SKM-1 (cell line): ENCODE data around the gene SLC30A10.
"Not testable (repeated sequence)": the region's sequence is repeated elsewhere in the genome, so short reads cannot be mapped to it uniquely, and the experiment has no call there.

ENCODE experiments used
- DNase-seq: peaks from one replicate; lab custom pipeline; 2025; ENCODE audit not compliant: unreplicated experiment; lab: John Stamatoyannopoulos, UW

SLC30A10 gene

GRCh38 chr1:219927956-219928790, at the start of gene SLC30A10:
TSS of gene SLC30A10 (minus strand) at chr1:219928557. CDS start at chr1:219928440, 117 bp downstream.
- DNase-seq: no peak

- no peak for DNase-seq
These were observed 44.9 kb upstream of the SLC30A10 start for GRCh38 chr1:219973213-219973612.

GRCh38 chr1:219967361-219967760, 39.0 kb upstream of the SLC30A10 start:
- DNase-seq: no peak

DNA sequence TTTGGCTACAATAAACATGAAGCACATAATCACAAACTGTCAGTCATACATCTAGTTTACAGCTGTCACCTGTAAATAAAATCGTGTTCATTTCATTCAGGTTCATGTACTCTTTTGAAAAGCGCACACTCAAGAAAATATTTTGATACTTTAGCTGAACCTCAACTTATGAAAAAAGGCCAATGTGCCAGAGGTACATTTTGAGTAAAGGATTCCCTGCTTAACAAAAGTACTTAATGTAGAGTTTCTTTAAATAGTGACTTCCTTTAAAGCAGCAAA, 37.7 kb upstream of the SLC30A10 start:
- no peak for DNase-seq

DNA sequence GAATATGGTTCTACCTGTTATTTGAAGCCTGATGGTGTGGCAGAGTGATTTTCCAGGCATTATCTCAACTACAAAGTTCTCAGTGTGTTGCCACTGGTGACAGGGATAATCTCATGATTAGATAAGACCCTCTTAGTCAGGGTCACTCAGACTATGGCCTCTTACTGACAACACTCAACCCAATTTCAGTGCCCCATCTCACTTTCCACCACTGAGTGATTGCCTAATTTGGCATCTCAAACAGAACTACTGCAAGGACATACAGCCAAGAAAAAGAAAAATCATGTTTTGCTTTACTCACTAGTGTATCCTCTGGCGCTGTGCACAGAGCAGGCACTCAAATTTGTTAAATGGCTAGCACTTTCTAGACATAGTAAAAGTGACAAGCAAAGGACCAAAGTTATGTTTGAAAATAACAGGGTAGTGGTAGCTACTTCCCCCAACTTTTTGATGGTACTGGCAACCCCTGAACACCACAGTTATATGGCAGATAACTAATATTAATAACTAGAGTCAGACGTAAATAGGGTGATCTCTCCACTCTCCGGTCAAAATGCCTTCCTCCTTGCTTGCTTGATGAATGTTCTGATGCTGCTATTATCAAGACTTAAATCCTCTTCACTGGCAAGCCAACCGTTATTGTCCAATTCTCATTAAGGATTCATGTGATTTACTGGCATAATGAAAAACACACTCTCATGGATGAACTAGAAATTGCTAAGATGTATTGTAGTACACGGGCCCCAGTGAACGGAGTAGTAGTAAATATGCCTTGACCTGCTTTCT, 37.1 kb upstream of the SLC30A10 start:
- DNase-seq: no peak

DNA sequence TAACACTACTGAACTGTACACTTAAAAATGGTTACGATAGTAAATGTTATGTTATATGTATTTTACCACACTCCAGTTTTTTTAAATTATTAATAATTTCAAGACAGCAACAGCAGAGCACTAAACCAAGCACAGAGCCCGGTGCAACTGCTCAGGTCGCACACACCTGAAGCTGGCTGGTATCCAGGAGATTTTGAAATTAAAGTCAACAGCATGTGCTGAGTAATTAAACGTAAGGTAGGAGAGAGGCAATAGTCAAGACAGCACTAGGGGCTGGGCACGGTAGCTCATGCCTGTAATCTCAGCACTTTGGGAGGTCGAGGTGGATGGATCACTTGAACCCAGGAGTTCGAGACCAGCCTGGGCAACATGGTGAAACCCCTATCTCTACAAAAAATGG, 35.1 kb upstream of the SLC30A10 start:
- DNase-seq: no peak

DNA sequence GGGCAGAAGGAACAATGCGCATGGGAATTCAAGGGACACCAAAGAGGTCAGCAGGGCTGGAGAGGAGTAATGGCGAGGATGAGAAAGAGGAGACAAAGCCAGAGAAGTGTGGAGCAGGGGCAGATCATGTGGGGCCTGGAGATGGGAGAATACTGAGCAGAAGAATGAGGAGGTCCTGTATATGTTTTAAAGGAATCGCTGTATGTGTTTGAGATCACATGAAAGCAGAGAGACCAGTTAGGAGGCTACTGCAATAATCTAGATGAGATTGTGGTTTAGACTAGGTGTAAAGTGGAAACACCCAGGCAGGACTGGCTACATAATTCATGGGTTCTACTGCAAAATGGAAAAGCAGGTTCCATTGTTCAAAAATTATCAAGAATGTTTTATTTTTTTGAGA, 33.3 kb upstream of the SLC30A10 start:
- no peak for DNase-seq

GRCh38 chr1:219959540-219960203, 31.3 kb upstream of the SLC30A10 start:
- DNase-seq: no peak

- DNase-seq: no peak
These were observed 30.6 kb upstream of the SLC30A10 start for GRCh38 chr1:219958875-219959417.

- no peak for DNase-seq
These were observed 26.5 kb upstream of the SLC30A10 start for GRCh38 chr1:219954736-219955421.

- no peak for DNase-seq
These were observed 25.7 kb upstream of the SLC30A10 start for GRCh38 chr1:219954052-219954451.

- no peak for DNase-seq
These were observed 24.0 kb upstream of the SLC30A10 start for GRCh38 chr1:219952361-219952760.

GRCh38 chr1:219949227-219949626, 20.9 kb upstream of the SLC30A10 start:
- DNase-seq: not testable (repeated sequence)

DNA sequence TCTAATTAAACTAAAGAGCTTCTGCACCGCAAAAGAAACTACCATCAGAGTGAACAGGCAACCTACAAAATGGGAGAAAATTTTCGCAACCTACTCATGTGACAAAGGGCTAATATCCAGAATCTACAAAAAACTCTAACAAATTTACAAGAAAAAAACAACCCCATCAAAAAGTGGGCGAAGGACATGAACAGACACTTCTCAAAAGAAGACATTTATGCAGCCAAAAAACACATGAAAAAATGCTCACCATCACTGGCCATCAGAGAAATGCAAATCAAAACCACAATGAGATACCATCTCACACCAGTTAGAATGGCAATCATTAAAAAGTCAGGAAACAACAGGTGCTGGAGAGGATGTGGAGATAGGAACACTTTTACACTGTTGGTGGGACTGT, 20.4 kb upstream of the SLC30A10 start:
- DNase-seq: not testable (repeated sequence)

- DNase-seq: peak; percentile 70
These were observed 17.4 kb upstream of the SLC30A10 start for GRCh38 chr1:219945795-219946194.

DNA sequence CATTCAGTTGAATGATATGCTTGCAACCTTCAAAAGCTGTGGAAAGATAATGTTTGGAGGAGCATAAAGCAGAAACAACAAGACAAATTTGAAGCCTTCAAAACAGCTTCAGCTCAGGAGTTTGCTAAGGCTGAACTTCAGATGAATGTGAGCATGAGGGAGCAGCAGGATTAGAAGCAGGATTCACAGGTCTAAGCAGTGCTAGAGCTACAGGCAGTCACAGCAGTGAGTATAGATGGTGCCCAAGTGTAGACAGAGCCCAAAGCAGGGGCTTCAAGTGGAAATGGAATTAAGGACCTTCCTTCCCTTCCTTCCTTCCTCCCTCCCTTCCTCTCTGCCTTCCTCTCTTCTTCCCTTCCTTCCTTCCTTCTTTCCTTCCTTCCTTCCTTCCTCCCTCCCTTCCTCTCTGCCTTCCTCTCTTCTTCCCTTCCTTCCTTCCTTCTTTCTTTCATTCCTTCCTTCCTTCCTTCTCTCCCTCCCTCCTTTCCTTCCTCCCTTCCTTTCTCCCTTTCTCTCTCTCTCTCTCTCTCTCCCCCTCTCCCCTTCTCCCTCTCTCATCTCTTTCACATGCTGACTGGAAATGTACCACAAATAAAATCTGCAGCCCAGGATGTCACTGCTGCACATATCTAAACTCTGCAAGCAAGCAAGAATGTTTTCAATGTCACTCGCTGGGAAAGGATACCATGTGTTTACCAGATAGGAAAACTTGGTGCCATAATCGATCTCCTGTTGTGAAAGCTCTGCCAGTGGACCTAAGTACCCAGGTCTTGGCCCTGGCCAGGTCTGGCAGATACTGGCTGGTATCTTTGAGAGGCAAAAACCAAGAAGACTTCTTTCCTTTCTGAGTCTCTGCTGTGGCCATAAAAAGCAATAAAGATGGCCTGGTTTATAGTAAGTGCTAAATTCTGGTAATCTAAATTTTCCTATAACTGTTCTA, 13.1 kb upstream of the SLC30A10 start:
- DNase-seq: no peak

DNA sequence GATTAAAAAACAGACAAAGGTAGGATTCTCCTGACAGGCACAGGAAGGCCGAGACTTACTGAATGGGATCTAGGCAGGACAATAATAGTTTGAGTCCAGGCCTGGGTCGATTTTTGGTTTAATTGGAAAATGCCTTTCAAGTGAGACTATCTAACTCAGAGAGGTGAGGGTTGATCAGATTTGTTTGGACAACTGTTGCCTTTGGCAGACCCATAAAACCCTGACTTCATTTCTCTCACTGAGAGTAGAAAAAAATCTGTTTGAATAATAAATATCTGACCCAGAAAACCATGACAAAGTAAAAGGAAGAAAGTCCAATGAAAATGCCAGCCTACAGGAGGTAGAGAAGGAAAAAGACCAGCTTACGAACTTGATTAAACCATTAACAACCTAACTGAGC, 12.3 kb upstream of the SLC30A10 start:
- DNase-seq: no peak

- DNase-seq: no peak
These were observed 10.3 kb upstream of the SLC30A10 start for GRCh38 chr1:219938706-219939105.

- DNase-seq: not testable (repeated sequence)
These were observed 5.4 kb upstream of the SLC30A10 start for GRCh38 chr1:219933763-219934162.

- DNase-seq: no peak
These were observed 2.7 kb upstream of the SLC30A10 start for GRCh38 chr1:219931033-219931432.
